ENCODE measurements around the gene SH3GL2. TPM values are rescaled to one million over a fixed set of nuclear protein-coding genes. Genes with fewer than 3 reads are reported as not detected.

Gene SH3GL2
- total RNA-seq, 2 experiments from 2014 or later = not detected

- Mint-ChIP-seq H3K36me3 (ENCODE audit: low read depth) (no peaks in the 10 kb centered on the region), H3K4me1 (no peaks in the 10 kb centered on the region), H3K27ac (no peak overlapping the region), H3K27me3 (no peaks in the 10 kb centered on the region), H3K9me3 (ENCODE audit: low read depth) (peaks cover 12% of the 10 kb centered on the region), H3K4me3 (no peak overlapping the region)
- intact Hi-C loops (cut with DNase I, micrococcal nuclease) = no loop called here
- no peak for DNase-seq
- ChIA-PET POLR2A (no interaction called here), CTCF (no interaction called here)
- ATAC-seq = no peak
Observed at GRCh38 chr9:17726298-17726697, 147.4 kb downstream of the SH3GL2 start.

DNA sequence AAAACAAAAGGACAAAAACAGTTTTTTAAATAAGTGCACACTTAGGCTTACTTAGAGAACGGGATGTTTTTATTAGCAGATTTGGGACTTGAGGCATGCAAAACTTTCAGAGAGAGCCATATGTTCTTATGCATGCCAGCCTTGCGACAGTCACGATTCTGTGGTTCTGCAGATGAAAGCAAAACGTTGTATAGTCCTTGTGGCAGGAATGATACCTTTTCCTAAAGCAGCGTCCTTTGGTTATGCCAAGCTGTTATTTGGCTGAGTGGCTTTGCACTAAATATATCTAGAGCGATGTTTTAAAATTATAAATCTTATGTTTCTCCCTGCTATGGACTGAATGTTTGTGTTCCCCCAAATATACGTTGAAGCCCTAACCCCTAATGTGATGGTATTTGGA, 152.0 kb downstream of the SH3GL2 start:
- intact Hi-C loops (cut with DNase I, micrococcal nuclease) = no loop called here
- no peaks in the 10 kb centered on the region for H3K4me1 Mint-ChIP-seq
- H3K9me3 Mint-ChIP-seq (ENCODE audit: low read depth) = peaks cover 2% of the 10 kb centered on the region
- ChIA-PET CTCF (no interaction called here), POLR2A (no interaction called here)
- DNase-seq (no peak), ATAC-seq (no peak)
- H3K27me3 Mint-ChIP-seq = no peaks in the 10 kb centered on the region
- no peak overlapping the region for H3K27ac Mint-ChIP-seq
- no peaks in the 10 kb centered on the region for H3K36me3 Mint-ChIP-seq (ENCODE audit: low read depth)
- H3K4me3 Mint-ChIP-seq = no peak overlapping the region

- ChIA-PET CTCF (no interaction called here), POLR2A (no interaction called here)
- intact Hi-C loops (cut with DNase I, micrococcal nuclease) = no loop called here
- Mint-ChIP-seq H3K4me3 (no peak overlapping the region), H3K4me1 (no peaks in the 10 kb centered on the region), H3K36me3 (ENCODE audit: low read depth) (no peaks in the 10 kb centered on the region), H3K27ac (no peak overlapping the region), H3K9me3 (ENCODE audit: low read depth) (peaks cover 2% of the 10 kb centered on the region), H3K27me3 (no peaks in the 10 kb centered on the region)
- ATAC-seq = no peak
- no peak for DNase-seq
Observed at GRCh38 chr9:17731308-17731707, 152.4 kb downstream of the SH3GL2 start.

GRCh38 chr9:17734674-17735073, 155.8 kb downstream of the SH3GL2 start:
- Mint-ChIP-seq H3K27me3 (no peaks in the 10 kb centered on the region), H3K36me3 (ENCODE audit: low read depth) (no peaks in the 10 kb centered on the region), H3K4me1 (no peaks in the 10 kb centered on the region), H3K4me3 (no peak overlapping the region), H3K9me3 (ENCODE audit: low read depth) (peaks cover 6% of the 10 kb centered on the region), H3K27ac (no peak overlapping the region)
- intact Hi-C loops (cut with DNase I, micrococcal nuclease) = no loop called here
- ATAC-seq = no peak
- POLR2A ChIA-PET = no interaction called here
- CTCF ChIA-PET = no interaction called here
- DNase-seq = no peak

- ChIA-PET CTCF (interaction anchor here (0.6 kb wide), 1 partner anchor 337 kb away, joined by 3 read pairs; no protein-coding TSS in a partner anchor), POLR2A (no interaction called here)
- intact Hi-C loops (cut with DNase I, micrococcal nuclease) = no loop called here
- ATAC-seq (no peak), DNase-seq (no peak)
- Mint-ChIP-seq H3K27ac (no peak overlapping the region), H3K4me1 (no peaks in the 10 kb centered on the region), H3K4me3 (no peak overlapping the region), H3K36me3 (ENCODE audit: low read depth) (no peaks in the 10 kb centered on the region), H3K9me3 (ENCODE audit: low read depth) (peaks cover 5% of the 10 kb centered on the region), H3K27me3 (no peaks in the 10 kb centered on the region)
Observed at GRCh38 chr9:17735859-17736258, 157.0 kb downstream of the SH3GL2 start.

- no peak overlapping the region for H3K27ac Mint-ChIP-seq
- no peaks in the 10 kb centered on the region for H3K36me3 Mint-ChIP-seq (ENCODE audit: low read depth)
- peaks cover 9% of the 10 kb centered on the region for H3K9me3 Mint-ChIP-seq (ENCODE audit: low read depth)
- H3K27me3 Mint-ChIP-seq = no peaks in the 10 kb centered on the region
- ATAC-seq (no peak), DNase-seq (no peak)
- H3K4me1 Mint-ChIP-seq = no peaks in the 10 kb centered on the region
- no peak overlapping the region for H3K4me3 Mint-ChIP-seq
- CTCF ChIA-PET = no interaction called here
- intact Hi-C loops (cut with DNase I, micrococcal nuclease) = no loop called here
- POLR2A ChIA-PET = no interaction called here
Observed at GRCh38 chr9:17739022-17739421, 160.2 kb downstream of the SH3GL2 start.

- CTCF ChIA-PET = no interaction called here
- Mint-ChIP-seq H3K27ac (no peak overlapping the region), H3K4me3 (no peak overlapping the region), H3K4me1 (no peaks in the 10 kb centered on the region), H3K9me3 (ENCODE audit: low read depth) (peaks cover 9% of the 10 kb centered on the region), H3K27me3 (no peaks in the 10 kb centered on the region), H3K36me3 (ENCODE audit: low read depth) (no peaks in the 10 kb centered on the region)
- DNase-seq (no peak), ATAC-seq (no peak)
- POLR2A ChIA-PET = no interaction called here
- intact Hi-C loops (cut with DNase I, micrococcal nuclease) = no loop called here
Observed at GRCh38 chr9:17739736-17740135, 160.9 kb downstream of the SH3GL2 start.

GRCh38 chr9:17742067-17742466, 163.2 kb downstream of the SH3GL2 start:
- DNase-seq (no peak), ATAC-seq (no peak)
- Mint-ChIP-seq H3K4me3 (no peak overlapping the region), H3K9me3 (ENCODE audit: low read depth) (peaks cover 5% of the 10 kb centered on the region), H3K36me3 (ENCODE audit: low read depth) (no peaks in the 10 kb centered on the region), H3K27me3 (no peaks in the 10 kb centered on the region), H3K4me1 (no peaks in the 10 kb centered on the region), H3K27ac (no peak overlapping the region)
- intact Hi-C loops (cut with DNase I, micrococcal nuclease) = no loop called here
- POLR2A ChIA-PET = no interaction called here
- CTCF ChIA-PET = no interaction called here

GRCh38 chr9:17744786-17745185, 165.9 kb downstream of the SH3GL2 start:
- Mint-ChIP-seq H3K4me1 (no peaks in the 10 kb centered on the region), H3K27me3 (no peaks in the 10 kb centered on the region), H3K27ac (no peak overlapping the region), H3K36me3 (ENCODE audit: low read depth) (no peaks in the 10 kb centered on the region), H3K9me3 (ENCODE audit: low read depth) (peaks cover 5% of the 10 kb centered on the region), H3K4me3 (no peak overlapping the region)
- ChIA-PET CTCF (no interaction called here), POLR2A (no interaction called here)
- intact Hi-C loops (cut with DNase I, micrococcal nuclease) = no loop called here
- DNase-seq (no peak), ATAC-seq (no peak)

GRCh38 chr9:17750269-17750668, 171.4 kb downstream of the SH3GL2 start:
- ChIA-PET POLR2A (no interaction called here), CTCF (no interaction called here)
- DNase-seq (no peak), ATAC-seq (no peak)
- no peaks in the 10 kb centered on the region for H3K4me1 Mint-ChIP-seq
- H3K27ac Mint-ChIP-seq = no peak overlapping the region
- H3K27me3 Mint-ChIP-seq = no peaks in the 10 kb centered on the region
- no peaks in the 10 kb centered on the region for H3K36me3 Mint-ChIP-seq (ENCODE audit: low read depth)
- intact Hi-C loops (cut with DNase I, micrococcal nuclease) = no loop called here
- no peak overlapping the region for H3K4me3 Mint-ChIP-seq
- H3K9me3 Mint-ChIP-seq (ENCODE audit: low read depth) = peaks cover 5% of the 10 kb centered on the region

- Mint-ChIP-seq H3K4me1 (no peaks in the 10 kb centered on the region), H3K9me3 (ENCODE audit: low read depth) (peaks cover 3% of the 10 kb centered on the region), H3K36me3 (ENCODE audit: low read depth) (no peaks in the 10 kb centered on the region), H3K27me3 (no peaks in the 10 kb centered on the region), H3K27ac (no peak overlapping the region), H3K4me3 (no peak overlapping the region)
- POLR2A ChIA-PET = no interaction called here
- CTCF ChIA-PET = interaction anchor here (0.6 kb wide), 1 partner anchor 13 kb away, joined by 3 read pairs; no protein-coding TSS in a partner anchor
- intact Hi-C loops (cut with DNase I, micrococcal nuclease) = no loop called here
- ATAC-seq (no peak), DNase-seq (no peak)
Observed at GRCh38 chr9:17751486-17751885, 172.6 kb downstream of the SH3GL2 start.

- peaks cover 3% of the 10 kb centered on the region for H3K9me3 Mint-ChIP-seq (ENCODE audit: low read depth)
- H3K4me3 Mint-ChIP-seq = no peak overlapping the region
- DNase-seq = no peak
- ChIA-PET CTCF (no interaction called here), POLR2A (no interaction called here)
- no peak overlapping the region for H3K27ac Mint-ChIP-seq
- no peak for ATAC-seq
- no peaks in the 10 kb centered on the region for H3K4me1 Mint-ChIP-seq
- no peaks in the 10 kb centered on the region for H3K27me3 Mint-ChIP-seq
- no peaks in the 10 kb centered on the region for H3K36me3 Mint-ChIP-seq (ENCODE audit: low read depth)
- intact Hi-C loops (cut with DNase I, micrococcal nuclease) = no loop called here
Observed at GRCh38 chr9:17752021-17752420, 173.2 kb downstream of the SH3GL2 start.

DNA sequence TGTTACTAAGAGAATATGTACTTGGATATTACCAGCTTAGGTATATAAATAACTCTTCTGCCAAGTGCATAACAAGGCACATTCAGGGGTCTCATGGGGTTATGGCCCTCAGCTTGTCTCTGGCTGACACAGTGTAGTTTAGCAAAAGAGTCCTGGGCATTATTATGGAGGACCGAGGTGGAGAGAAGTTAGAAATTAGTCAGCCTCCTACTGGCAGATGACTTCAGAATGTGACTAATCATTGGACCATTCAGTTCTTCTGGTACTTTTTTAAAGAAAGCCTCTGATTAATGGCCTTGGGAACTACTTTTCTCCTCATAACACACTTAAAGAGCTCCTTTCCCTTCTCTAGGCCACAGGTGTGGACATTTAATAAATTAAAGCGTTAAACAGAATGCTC, 178.9 kb downstream of the SH3GL2 start:
- peaks cover 3% of the 10 kb centered on the region for H3K9me3 Mint-ChIP-seq (ENCODE audit: low read depth)
- ChIA-PET POLR2A (no interaction called here), CTCF (no interaction called here)
- no peaks in the 10 kb centered on the region for H3K4me1 Mint-ChIP-seq
- H3K27me3 Mint-ChIP-seq = no peaks in the 10 kb centered on the region
- H3K27ac Mint-ChIP-seq = no peak overlapping the region
- H3K4me3 Mint-ChIP-seq = no peak overlapping the region
- no peak for DNase-seq
- H3K36me3 Mint-ChIP-seq (ENCODE audit: low read depth) = no peaks in the 10 kb centered on the region
- intact Hi-C loops (cut with DNase I, micrococcal nuclease) = no loop called here
- ATAC-seq = no peak
